Thoracic aorta (tissue), 2 donors: Measurements from ENCODE around the gene RSBN1L. TPM values are rescaled to one million over a fixed set of nuclear protein-coding genes. Genes with fewer than 3 reads are reported as not detected.

Experiments
- ATAC-seq: fragments of 150-250 bp; one replicate; pipeline ENCODE4 v1.8.0; 2017; ENCODE audit warnings: low read depth; ENCODE audit not compliant: insufficient number of reproducible peaks, low FRiP score
- DNase-seq: peaks from one replicate; pipeline ENCODE4 v3.0.0-alpha.2; 2020; ENCODE audit warnings: low spot score
- H3K27ac ChIP-seq, 2 donors: fragments of 200-600 bp; sonication (generic); 1 replicate in 1 of 2; 2 replicates in 1 of 2; pipeline ENCODE4 v1.5.1; 2016; ENCODE audit warnings: mild to moderate bottlenecking in 2 of 2, moderate library complexity in 2 of 2
- H3K27me3 ChIP-seq: fragments of 200-600 bp; sonication (generic); replicated peaks from 2 replicates; pipeline ENCODE4 v1.6.0; 2016; ENCODE audit warnings: mild to moderate bottlenecking; ENCODE audit not compliant: insufficient read depth
- H3K36me3 ChIP-seq: fragments of 200-600 bp; sonication (generic); one replicate; pipeline ENCODE4 v1.5.1; 2016
- H3K4me1 ChIP-seq, 2 donors: fragments of 200-600 bp; sonication (generic); 1 replicate in 1 of 2; 2 replicates in 1 of 2; pipeline versions ENCODE4 v1.5.1 to v1.6.0; 2016; ENCODE audit warnings: low read depth in 2 of 2, mild to moderate bottlenecking in 1 of 2; ENCODE audit not compliant: control insufficient read depth in 1 of 2
- H3K4me3 ChIP-seq: fragments of 200-600 bp; sonication (generic); 2 replicates; pipeline ENCODE4 v1.5.1; 2016; ENCODE audit warnings: mild to moderate bottlenecking
- H3K9me3 ChIP-seq: fragments of 200-600 bp; sonication (generic); 2 replicates; pipeline ENCODE4 v1.5.1; 2016
- total RNA-seq, 2 donors: library from RNA; depleted of rRNA; stranded (reverse); fragments of >200 nt; gene quantifications; one replicate each; pipeline versions ENCODE4 v1.1.0 to v1.2.3, GENCODE V29; 2016
- TF ChIP-seq, protein P1 (sequence below): fragments of 200-600 bp; sonication (generic); IDR thresholded peaks from one replicate; pipeline ENCODE4 v1.5.1; 2019; ENCODE audit warnings: antibody characterized with exemption

RSBN1L gene
- total RNA-seq, 2 donors from 2014 or later = 14.8 to 27.7 TPM

DNA sequence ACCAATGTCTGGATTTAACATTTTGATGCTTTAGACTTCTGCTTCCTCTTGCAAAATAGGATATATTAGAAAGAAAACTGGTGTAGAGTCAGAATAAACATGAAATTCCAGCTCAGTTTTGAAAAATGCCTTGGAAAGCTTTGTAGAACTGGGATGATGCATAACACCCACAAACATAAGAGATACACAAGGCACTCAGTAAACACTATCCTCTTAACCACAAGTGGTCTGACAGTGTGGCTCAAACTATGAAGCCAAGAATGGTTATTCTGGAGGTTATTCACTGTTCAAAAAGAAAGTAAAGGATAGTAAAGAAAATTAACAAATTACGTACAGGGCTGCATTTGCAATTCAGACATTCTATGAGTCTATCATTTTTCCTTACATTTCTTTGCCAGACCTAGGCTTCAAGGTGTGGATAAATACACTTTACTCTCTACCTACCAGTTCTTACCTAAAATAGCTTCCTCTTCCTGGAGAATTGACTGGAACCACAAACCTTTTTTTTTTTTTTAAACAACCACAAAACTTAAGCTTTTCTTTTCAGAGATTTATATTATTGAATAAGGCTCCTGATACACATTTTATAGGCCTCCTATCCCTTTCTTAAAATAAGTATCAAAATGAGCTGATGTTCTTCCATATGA, 9.0 kb upstream of the RSBN1L start:
- no peak overlapping the region for H3K27ac ChIP-seq
- H3K36me3 ChIP-seq = peaks cover 7% of the 10 kb centered on the region
- H3K4me1 ChIP-seq = peaks cover 3 to 25% of the 10 kb centered on the region in 2 donors
- no peaks in the 10 kb centered on the region for H3K27me3 ChIP-seq
- TF ChIP-seq, protein P1, sequence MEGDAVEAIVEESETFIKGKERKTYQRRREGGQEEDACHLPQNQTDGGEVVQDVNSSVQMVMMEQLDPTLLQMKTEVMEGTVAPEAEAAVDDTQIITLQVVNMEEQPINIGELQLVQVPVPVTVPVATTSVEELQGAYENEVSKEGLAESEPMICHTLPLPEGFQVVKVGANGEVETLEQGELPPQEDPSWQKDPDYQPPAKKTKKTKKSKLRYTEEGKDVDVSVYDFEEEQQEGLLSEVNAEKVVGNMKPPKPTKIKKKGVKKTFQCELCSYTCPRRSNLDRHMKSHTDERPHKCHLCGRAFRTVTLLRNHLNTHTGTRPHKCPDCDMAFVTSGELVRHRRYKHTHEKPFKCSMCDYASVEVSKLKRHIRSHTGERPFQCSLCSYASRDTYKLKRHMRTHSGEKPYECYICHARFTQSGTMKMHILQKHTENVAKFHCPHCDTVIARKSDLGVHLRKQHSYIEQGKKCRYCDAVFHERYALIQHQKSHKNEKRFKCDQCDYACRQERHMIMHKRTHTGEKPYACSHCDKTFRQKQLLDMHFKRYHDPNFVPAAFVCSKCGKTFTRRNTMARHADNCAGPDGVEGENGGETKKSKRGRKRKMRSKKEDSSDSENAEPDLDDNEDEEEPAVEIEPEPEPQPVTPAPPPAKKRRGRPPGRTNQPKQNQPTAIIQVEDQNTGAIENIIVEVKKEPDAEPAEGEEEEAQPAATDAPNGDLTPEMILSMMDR = no peak
- H3K9me3 ChIP-seq = no peaks in the 10 kb centered on the region
- ATAC-seq (no peak), DNase-seq (no peak)
- no peak overlapping the region for H3K4me3 ChIP-seq

DNA sequence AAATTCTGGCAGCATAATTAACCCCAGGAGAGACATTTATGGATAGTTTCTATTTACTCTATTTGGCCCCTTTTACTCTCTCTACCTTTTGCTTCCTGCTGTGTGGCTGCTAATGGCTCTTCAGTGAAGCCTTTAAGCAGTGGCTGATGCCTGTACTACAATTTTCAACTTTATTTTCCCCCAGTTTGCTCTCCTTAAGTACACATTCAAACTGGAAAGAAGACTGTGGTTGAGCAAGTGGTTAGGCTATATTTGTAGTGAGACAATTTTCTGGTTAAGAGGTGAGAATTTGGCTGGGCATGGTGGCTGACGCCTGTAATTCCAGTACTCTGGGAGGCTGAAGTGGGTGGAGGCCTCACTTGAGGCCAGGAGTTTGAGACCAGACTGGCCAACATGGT, 8.5 kb upstream of the RSBN1L start:
- no peak for ATAC-seq
- Histone ChIP-seq H3K36me3 (peaks cover 2% of the 10 kb centered on the region), H3K4me3 (no peak overlapping the region), H3K9me3 (no peaks in the 10 kb centered on the region), H3K27me3 (no peaks in the 10 kb centered on the region), H3K4me1 (peaks cover 3 to 25% of the 10 kb centered on the region in 2 donors), H3K27ac (no peak overlapping the region)
- TF ChIP-seq, protein P1 = no peak
- DNase-seq = no peak

DNA sequence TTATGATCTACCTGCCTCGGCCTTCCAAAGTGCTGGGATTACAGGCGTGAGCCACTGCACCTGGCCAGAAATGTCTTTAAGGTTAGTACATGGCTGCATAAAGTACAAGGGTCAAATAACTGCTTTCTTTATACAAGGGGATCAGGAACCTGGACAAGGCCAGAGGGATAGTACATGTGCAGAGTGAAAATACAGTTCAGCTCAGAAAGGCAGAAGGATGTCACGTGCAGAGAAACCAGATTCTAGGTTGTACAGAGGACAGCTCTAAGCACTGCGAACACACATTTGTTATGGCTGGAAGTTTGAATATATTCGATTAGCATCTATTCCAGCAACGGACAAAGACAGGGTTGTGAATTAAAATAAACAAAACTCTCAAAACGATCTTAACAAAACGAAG, 6.0 kb upstream of the RSBN1L start:
- H3K27ac ChIP-seq = no peak overlapping the region
- peaks cover 2 to 21% of the 10 kb centered on the region in 2 donors for H3K4me1 ChIP-seq
- no peaks in the 10 kb centered on the region for H3K36me3 ChIP-seq
- H3K27me3 ChIP-seq = no peaks in the 10 kb centered on the region
- TF ChIP-seq, protein P1 = no peak
- ATAC-seq = no peak
- no peak for DNase-seq
- no peaks in the 10 kb centered on the region for H3K9me3 ChIP-seq
- H3K4me3 ChIP-seq = no peak overlapping the region

DNA sequence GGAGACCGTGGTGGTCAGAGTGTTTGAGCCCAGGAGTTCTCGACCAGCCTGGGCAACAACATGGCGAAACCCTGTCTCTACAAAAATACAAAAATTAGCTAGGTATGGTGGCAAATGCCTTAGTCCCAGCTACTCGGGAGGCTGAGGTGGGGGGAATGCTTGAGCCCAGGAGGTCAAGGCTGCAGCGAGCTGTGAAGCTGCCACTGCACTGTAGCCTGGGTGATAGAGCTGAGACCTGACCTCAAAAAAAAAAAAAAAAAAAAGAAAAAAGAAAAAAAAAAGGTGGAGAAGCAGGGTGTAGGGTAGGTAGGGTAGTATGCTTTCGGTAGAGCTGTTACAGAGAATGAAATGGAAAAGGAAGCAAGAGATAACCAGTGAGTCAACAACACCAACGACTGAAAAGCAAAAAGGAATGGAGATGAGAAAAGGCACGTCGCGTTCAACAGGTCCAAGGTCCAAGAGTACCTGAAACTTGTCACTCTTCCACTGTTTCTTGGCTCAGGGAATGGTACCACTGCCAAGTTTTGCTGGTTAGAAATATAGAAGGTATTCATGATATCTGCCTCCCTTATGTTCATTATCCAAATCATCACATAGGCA, 4.3 kb upstream of the RSBN1L start:
- TF ChIP-seq, protein P1 = no peak
- ATAC-seq (no peak), DNase-seq (no peak)
- H3K4me3 ChIP-seq = no peak overlapping the region
- H3K27me3 ChIP-seq = no peaks in the 10 kb centered on the region
- H3K36me3 ChIP-seq = no peaks in the 10 kb centered on the region
- H3K27ac ChIP-seq = no peak overlapping the region
- no peaks in the 10 kb centered on the region for H3K9me3 ChIP-seq
- peaks cover 3 to 15% of the 10 kb centered on the region in 2 donors for H3K4me1 ChIP-seq

DNA sequence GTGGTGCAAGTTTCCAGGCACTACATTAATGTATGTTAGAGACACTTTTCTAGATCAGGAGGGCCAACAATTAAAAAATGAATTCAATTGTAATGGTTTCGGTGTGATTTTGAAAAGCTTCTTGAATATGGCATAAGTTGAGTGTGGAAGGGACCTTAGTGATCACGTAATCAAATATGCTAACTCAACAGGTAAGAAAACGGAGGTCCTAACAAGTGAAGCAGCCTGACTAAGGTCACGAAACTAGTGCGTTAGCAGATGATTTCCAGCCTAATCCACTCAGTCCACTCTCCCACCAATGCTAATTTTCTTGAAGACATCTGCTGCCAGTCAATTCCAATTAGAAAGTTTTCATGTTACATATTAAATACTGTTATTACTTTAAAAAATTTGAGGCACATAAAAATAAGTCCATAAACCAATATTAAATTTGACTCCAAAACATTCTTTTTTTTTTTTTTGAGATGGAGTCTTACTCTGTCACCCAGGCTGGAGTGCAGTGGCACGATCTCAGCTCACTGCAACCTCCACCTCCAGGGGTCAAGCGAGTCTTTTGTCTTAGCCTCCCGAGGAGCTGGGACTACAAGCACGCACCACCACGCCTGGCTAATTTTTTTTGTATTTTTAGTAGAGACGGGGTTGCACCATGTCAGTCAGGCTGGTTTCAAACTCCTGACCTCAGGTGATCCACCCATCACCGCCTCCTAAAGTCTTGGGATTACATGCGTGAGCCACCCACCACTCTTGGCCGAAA, 2.3 kb upstream of the RSBN1L start:
- Histone ChIP-seq H3K27ac (no peak overlapping the region), H3K27me3 (no peaks in the 10 kb centered on the region), H3K4me1 (peaks cover 10 to 21% of the 10 kb centered on the region in 2 donors), H3K4me3 (no peak overlapping the region), H3K36me3 (no peaks in the 10 kb centered on the region), H3K9me3 (no peaks in the 10 kb centered on the region)
- DNase-seq (no peak), ATAC-seq (no peak)
- TF ChIP-seq, protein P1 = no peak
